Measurements from ENCODE around the gene CDSN. TPM values are rescaled to one million over a fixed set of nuclear protein-coding genes. Genes with fewer than 3 reads are reported as not detected.

The CDSN gene
- total RNA-seq, 1 experiment from 2014 or later, result 0.12 TPM

- Histone ChIP-seq H3K79me2 (ENCODE audit: insufficient read depth, low read length) (no peaks in the 10 kb centered on the region), H3K9me2 (ENCODE audit: insufficient read depth) (no peaks in the 10 kb centered on the region), H3K36me3 (ENCODE audit: control insufficient read depth in 1 of 2, insufficient read depth in 2 of 2, low read length in 2 of 2) (no peaks in the 10 kb centered on the region), H4K20me1 (ENCODE audit: insufficient read depth) (no peaks in the 10 kb centered on the region), H3K4me1 (ENCODE audit: control insufficient read depth in 1 of 2, insufficient read depth in 2 of 2, low read length in 2 of 2) (peaks cover 0 to 3% of the 10 kb centered on the region in 2 experiments; a peak in 1 of 4 replicates), H3K27me3 (ENCODE audit: insufficient read depth, low read length) (no peaks in the 10 kb centered on the region), H3K4me2 (ENCODE audit: low read length) (no peak overlapping the region), H3K4me3 (replicated peaks in 1 of 2; ENCODE audit: low read depth in 1 of 2, low read length in 2 of 2) (no peak overlapping the region), H3K9ac (ENCODE audit: low read length) (no peak overlapping the region), H3K27ac (ENCODE audit: low read depth, low read length) (no peak overlapping the region), H2AFZ (ENCODE audit: low read depth, low read length, poor library complexity, severe bottlenecking) (no peak overlapping the region), H3K9me3 (ENCODE audit: control insufficient read depth in 1 of 2, insufficient read depth in 1 of 2, low read depth in 1 of 2, low read length in 2 of 2) (no peaks in the 10 kb centered on the region)
- DNase-seq (ENCODE audit: low read depth, low spot score), result no peak
- ATAC-seq, result no peak
- TF ChIP-seq RAD21 (IDR thresholded peaks at IDR 0.05; ENCODE audit: low read depth) (no peak), TCF7L2 (IDR thresholded peaks at IDR 0.05; ENCODE audit: borderline replicate concordance, extremely low read depth, insufficient read depth, insufficient read length) (no peak), POLR2A (IDR thresholded peaks at IDR 0.05; ENCODE audit: borderline replicate concordance, extremely low read depth, insufficient read depth, insufficient read length) (no peak), EZH2 (IDR thresholded peaks at IDR 0.05) (no peak), CEBPB (IDR thresholded peaks at IDR 0.05; ENCODE audit: low read depth) (no peak), POLR2AphosphoS5 (IDR thresholded peaks at IDR 0.05; ENCODE audit: low read depth, low read length) (no peak), SIN3A (IDR thresholded peaks at IDR 0.05; ENCODE audit: low read depth) (no peak), REST (IDR thresholded peaks at IDR 0.05; ENCODE audit: low read depth) (no peak), FOSL1 (IDR thresholded peaks at IDR 0.05; ENCODE audit: low read depth) (no peak), MAX (IDR thresholded peaks at IDR 0.05) (no peak), CBX3 (IDR thresholded peaks at IDR 0.05; ENCODE audit: low read depth) (no peak), ZNF274 (IDR thresholded peaks at IDR 0.05; ENCODE audit: low read depth, low read length) (no peak), SP1 (IDR thresholded peaks at IDR 0.05; ENCODE audit: low read depth) (no peak), YY1 (IDR thresholded peaks at IDR 0.05; ENCODE audit: extremely low read depth, insufficient replicate concordance, low read depth, low read length) (no peak), JUND (IDR thresholded peaks at IDR 0.05) (no peak), EZH2phosphoT487 (IDR thresholded peaks at IDR 0.05; ENCODE audit: borderline replicate concordance) (no peak)
- no TSS peak for BruUV-seq (replicated peaks)
- CTCF ChIA-PET, result interaction anchor here (1.0 to 3.0 kb wide), 3 partner anchors 10 to 22 kb away, joined by 3 to 13 read pairs (median 9); partner anchors contain the start of gene PSORS1C1
- POLR2A ChIA-PET, result no interaction called here
- intact Hi-C loops (cut with micrococcal nuclease), result no loop called here
- RAD21 ChIA-PET (ENCODE audit: low non-redundant PET in 1 of 2, low total read pairs in 2 of 2, uncharacterized antibody in 2 of 2, unreplicated experiment in 2 of 2), result no interaction called here
Measured at GRCh38 chr6:31092769-31093505, 27.3 kb downstream of the CDSN start.
